Measurements from ENCODE around the gene SAMD14. TPM values are rescaled to one million over a fixed set of nuclear protein-coding genes. Genes with fewer than 3 reads are reported as not detected.

SAMD14 gene
- total and polyA plus RNA-seq, 12 donors: 1.1 to 12.6 (median 3.3) TPM

- Histone ChIP-seq H3K4me1 (replicated peaks in 1 of 2) (peaks cover 47 to 52% of the 10 kb centered on the region in 2 donors), H3K9me3 (replicated peaks in 1 of 3) (no peaks in the 10 kb centered on the region), H3K4me3 (no peak overlapping the region), H3K27me3 (no peaks in the 10 kb centered on the region), H3K36me3 (replicated peaks in 1 of 2) (peaks cover 0 to 53% of the 10 kb centered on the region in 2 donors), H3K27ac (peak overlapping the region in 4 of 5 donors; percentile 33 to 94 (median 54))
- DNase-seq: peak; percentile 74 to 94 (median 89)
- intact Hi-C loops (cut with DNase I): loop anchor here in 1 of 2 donors (5.0 kb wide), 1 partner anchor 48 kb away; the partner anchor contains the start of gene PDK2
- WGBS, 4 donors: 46 to 52% (median 49%) methylated on average over 13 to 16 of the region's 16 CpGs
- no peak for TF ChIP-seq CTCF (IDR thresholded peaks at IDR 0.05)
- TF ChIP-seq POLR2A (IDR thresholded peaks at IDR 0.05): no peak
Measured at GRCh38 chr17:50144845-50145531, 15.0 kb upstream of the SAMD14 start.

GRCh38 chr17:50144355-50144754, 14.4 kb upstream of the SAMD14 start:
- DNase-seq: no peak
- Histone ChIP-seq H3K27ac (peak overlapping the region in 3 of 5 donors; percentile 33 to 94 (median 35)), H3K36me3 (replicated peaks in 1 of 2) (peaks cover 0 to 60% of the 10 kb centered on the region in 2 donors), H3K4me1 (replicated peaks in 1 of 2) (peaks cover 48% of the 10 kb centered on the region in 2 donors), H3K9me3 (replicated peaks in 1 of 3) (no peaks in the 10 kb centered on the region), H3K4me3 (no peak overlapping the region), H3K27me3 (no peaks in the 10 kb centered on the region)
- WGBS, 4 donors: 72 to 80% (median 77%) methylated on average over 6 of the region's 6 CpGs
- TF ChIP-seq POLR2A (IDR thresholded peaks at IDR 0.05) (no peak), CTCF (IDR thresholded peaks at IDR 0.05) (no peak)
- intact Hi-C loops (cut with DNase I): no loop called here

- Histone ChIP-seq H3K4me1 (replicated peaks in 1 of 2) (peaks cover 42 to 47% of the 10 kb centered on the region in 2 donors), H3K27ac (no peak overlapping the region), H3K9me3 (replicated peaks in 1 of 3) (no peaks in the 10 kb centered on the region), H3K36me3 (replicated peaks in 1 of 2) (peaks cover 0 to 67% of the 10 kb centered on the region in 2 donors), H3K27me3 (no peaks in the 10 kb centered on the region), H3K4me3 (no peak overlapping the region)
- 82 to 96% (median 93%) methylated on average over 4 to 20 of the region's 20 CpGs for WGBS, 4 donors
- no peak for DNase-seq
- intact Hi-C loops (cut with DNase I): no loop called here
- TF ChIP-seq POLR2A (IDR thresholded peaks at IDR 0.05): no peak
- no peak for TF ChIP-seq CTCF (IDR thresholded peaks at IDR 0.05)
Measured at GRCh38 chr17:50143461-50144176, 13.7 kb upstream of the SAMD14 start.

GRCh38 chr17:50141745-50142110, 11.8 kb upstream of the SAMD14 start:
- Histone ChIP-seq H3K27me3 (no peaks in the 10 kb centered on the region), H3K9me3 (replicated peaks in 1 of 3) (no peaks in the 10 kb centered on the region), H3K36me3 (replicated peaks in 1 of 2) (peaks cover 0 to 86% of the 10 kb centered on the region in 2 donors), H3K4me1 (replicated peaks in 1 of 2) (peaks cover 24 to 30% of the 10 kb centered on the region in 2 donors), H3K4me3 (no peak overlapping the region), H3K27ac (no peak overlapping the region)
- no peak for DNase-seq
- TF ChIP-seq CTCF (IDR thresholded peaks at IDR 0.05) (no peak), POLR2A (IDR thresholded peaks at IDR 0.05) (no peak)
- 71 to 78% (median 74%) methylated on average over 7 to 8 of the region's 8 CpGs for WGBS, 4 donors
- intact Hi-C loops (cut with DNase I): no loop called here
